Myocyte (in vitro differentiated cells): Measurements from ENCODE around the gene SMO. TPM values are rescaled to one million over a fixed set of nuclear protein-coding genes. Genes with fewer than 3 reads are reported as not detected.

Experiments used
- DNase-seq: peaks from one replicate; pipeline ENCODE4 v3.0.0-alpha.2; 2012; ENCODE audit warnings: low read depth
- polyA plus RNA-seq: library from polyadenylated mRNA; unstranded; fragments of >200 nt; gene quantifications from one replicate; pipeline ENCODE4 v1.2.1, GENCODE V29; 2012; ENCODE audit warnings: missing spikeins
- total RNA-seq: library from RNA; depleted of rRNA; stranded (reverse); fragments of >200 nt; gene quantifications from 2 replicates; pipeline ENCODE4 v1.2.3, GENCODE V29; 2014

Gene SMO
- total RNA-seq = 2.2 and 4.3 TPM in 2 replicates
- 9.3 TPM for polyA plus RNA-seq

DNA sequence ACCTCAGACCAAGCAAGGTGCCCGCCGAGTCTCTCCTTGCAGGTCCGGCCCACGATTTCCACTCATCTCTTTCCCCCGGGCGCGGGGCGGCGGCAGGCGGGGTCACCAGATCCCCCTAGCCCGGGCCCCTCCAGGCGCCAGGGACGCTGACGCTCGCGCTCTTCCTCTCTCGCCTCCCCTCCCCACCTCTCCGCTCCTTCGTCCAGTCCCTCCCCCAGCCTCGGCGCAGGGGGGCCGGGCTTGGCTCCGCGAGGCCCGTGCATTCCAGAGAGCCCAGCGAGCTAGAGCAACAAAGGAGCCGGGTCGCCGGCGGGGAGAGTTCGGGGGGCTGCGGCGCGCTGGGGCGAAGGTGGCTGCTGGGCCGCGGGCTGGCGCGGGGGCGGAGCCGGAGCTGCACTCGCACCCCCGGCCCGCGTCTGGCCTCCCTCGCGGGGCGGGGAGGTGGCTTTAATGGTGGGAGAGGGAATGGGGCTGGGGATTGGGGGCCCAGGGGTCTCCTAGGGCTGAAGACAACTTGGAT is at the start of gene SMO:
Gene SMO, plus strand, starts transcription at position 262 of the 520 bp plus-strand sequence. CDS start 519 bp downstream, outside the sequence.
- peak; percentile 33 for DNase-seq

DNA sequence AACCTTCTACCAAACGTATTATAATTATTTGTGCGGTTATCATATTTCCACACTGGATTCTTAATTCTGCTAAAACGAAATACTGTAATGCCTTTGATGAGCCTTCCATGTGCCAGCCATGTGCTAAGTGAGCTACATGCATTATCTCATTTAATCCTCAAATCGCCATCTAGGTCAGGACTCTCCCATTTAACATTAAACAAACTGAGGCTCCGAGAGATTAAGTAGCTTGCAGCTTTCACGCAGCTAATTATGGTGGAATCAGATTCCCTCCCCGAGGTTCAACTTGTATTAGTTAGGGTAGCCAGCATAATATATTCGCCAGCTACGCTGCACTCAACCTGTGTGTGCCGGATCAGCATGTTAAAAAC is 44.7 kb upstream of the SMO start:
- no peak for DNase-seq

GRCh38 chr7:129144095-129144833 is 44.2 kb upstream of the SMO start, which contains the start of gene TSPAN33:
TSS of gene TSPAN33 (plus strand) at chr7:129144707. CDS start at chr7:129144981, 274 bp downstream.
- DNase-seq = peak; percentile 98

GRCh38 chr7:129144834-129145668 is 43.4 kb upstream of the SMO start:
- DNase-seq = no peak

DNA sequence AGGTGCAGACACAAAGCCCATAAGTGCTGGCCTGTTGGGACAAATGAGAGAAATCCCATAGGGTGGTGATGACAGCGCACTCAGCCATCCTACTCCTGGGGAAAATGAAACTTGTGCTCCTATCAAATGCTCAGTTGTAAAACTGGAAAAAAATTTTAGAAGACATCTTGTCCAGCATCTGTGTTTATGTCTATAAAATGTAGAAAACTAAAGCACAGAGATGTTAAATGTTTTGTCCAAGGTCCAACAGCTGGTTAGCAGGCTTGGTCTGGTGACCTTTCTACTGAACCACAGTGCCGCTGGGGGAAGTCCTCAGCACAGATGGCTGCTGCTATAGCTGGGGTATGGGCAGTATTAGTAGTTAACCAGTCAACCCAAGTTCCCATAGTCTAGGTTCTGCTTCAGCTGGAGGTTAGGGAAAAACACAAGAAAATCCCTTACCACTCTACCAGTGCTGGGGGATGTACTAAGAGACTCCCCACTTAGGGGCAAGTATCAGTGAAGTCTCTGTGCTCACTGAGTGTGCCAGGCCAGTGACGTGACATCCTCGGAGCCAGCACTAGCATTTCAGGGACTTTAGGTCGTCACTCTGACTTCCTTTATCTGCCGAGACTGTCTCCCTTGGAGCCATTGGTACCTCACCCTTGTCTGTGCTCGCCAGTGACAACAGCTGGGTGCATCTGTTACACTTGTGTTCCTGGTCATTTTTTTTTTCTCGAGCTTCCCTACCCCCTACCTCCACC is 42.0 kb upstream of the SMO start:
- peak; percentile 48 for DNase-seq

DNA sequence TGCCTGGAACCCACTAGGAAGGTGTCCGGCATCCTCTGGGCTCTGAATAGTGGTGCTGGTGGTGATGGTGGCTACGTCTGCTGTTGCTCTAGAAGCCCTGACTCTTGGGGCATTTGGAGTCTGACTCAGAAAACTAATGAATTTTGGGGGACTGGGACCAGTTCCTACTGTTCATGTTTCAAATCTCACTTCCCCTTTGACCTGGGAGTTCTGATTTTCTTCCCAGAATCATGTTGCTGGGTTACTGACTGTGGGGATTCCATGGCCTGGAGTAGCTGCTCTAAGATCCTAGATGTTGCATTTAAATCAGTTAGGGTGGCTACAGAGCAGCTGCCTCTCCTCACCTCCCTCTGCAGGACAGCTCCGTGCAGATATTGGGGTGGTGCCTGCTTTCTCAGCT is 40.7 kb upstream of the SMO start:
- peak; percentile 39 for DNase-seq

- DNase-seq = no peak
Measured at GRCh38 chr7:129149511-129149910, 38.9 kb upstream of the SMO start.

DNA sequence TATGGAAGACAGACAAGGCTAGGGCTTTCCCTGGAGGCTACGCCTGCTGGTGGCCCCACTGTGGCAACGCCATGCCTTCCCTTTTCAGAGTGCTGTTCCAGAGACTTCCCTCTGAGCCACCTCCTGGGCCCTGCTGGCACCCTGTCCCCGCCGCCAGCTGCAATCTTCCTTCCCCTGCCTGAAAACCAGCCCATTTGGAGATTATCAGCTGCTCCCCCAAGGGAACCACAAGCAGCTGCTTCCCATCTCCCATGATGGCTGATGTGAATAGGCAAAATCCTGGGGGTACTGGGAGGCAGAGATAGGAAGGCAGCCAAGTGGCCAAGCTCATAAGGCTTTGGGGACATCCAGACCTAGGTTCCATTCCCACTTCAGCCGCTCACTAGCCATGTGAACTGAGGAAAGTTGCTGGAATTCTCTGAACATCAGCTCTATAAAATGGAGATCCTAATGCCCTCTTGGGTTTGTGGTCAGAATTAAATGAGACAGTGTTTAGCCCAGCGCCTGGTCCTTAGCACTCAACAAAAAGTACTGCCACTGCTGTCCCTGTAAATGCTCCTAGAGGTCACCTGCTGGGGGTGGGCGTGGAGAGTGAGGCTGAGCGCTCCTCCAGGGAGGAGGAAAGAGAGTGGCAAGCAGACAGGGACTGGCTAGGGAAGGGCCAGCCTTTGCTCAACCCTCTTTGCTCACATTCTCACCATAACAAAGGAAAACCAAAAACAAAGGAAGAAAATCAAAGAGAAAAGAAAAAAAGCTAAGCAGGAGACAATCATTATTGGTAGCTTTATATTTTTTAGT is 38.0 kb upstream of the SMO start:
- peak; percentile 93 for DNase-seq

- no peak for DNase-seq
Measured at GRCh38 chr7:129157651-129158050, 30.8 kb upstream of the SMO start.

DNA sequence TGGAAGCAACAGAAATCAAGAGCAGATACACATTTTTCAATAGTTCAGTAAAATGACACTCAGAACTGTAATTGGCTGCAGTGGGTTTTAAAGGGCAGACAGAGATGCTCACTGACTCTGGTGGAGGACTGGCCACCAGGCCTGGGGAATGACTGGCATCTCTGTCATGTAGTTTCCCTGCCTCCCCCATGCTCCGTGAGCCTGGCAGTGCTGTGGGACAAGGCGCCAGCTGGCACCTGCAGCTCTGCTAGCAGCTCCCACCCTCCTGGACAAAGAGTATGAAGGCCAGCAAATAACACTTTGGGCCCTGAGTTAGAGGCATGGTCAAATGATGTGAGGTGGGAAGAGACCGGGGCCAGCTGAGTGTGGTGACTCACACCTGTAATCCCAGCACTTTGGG is 28.9 kb upstream of the SMO start:
- DNase-seq = peak; percentile 41

GRCh38 chr7:129160161-129160905 is 28.1 kb upstream of the SMO start:
- DNase-seq = peak; percentile 53

GRCh38 chr7:129161524-129162225 is 26.8 kb upstream of the SMO start:
- DNase-seq = no peak

DNA sequence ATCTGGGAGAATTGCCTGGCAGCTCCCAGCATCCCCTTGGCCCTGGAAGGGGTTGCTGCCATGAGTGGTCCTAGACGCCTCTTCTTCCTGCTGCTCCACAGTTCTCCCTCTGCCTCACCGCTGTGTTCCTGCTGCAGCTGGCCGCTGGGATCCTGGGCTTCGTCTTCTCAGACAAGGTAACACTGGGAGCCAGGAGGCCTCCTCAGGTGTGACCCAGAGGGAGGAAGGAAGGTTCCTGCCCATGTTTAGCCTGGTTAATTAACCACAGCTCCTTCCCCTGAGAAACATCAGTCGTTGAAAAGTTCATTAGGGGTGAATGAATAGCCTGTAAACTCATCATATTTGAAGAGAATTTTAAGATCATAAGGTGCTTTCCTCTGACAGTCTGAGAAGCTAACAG is 25.7 kb upstream of the SMO start:
- DNase-seq = no peak

DNA sequence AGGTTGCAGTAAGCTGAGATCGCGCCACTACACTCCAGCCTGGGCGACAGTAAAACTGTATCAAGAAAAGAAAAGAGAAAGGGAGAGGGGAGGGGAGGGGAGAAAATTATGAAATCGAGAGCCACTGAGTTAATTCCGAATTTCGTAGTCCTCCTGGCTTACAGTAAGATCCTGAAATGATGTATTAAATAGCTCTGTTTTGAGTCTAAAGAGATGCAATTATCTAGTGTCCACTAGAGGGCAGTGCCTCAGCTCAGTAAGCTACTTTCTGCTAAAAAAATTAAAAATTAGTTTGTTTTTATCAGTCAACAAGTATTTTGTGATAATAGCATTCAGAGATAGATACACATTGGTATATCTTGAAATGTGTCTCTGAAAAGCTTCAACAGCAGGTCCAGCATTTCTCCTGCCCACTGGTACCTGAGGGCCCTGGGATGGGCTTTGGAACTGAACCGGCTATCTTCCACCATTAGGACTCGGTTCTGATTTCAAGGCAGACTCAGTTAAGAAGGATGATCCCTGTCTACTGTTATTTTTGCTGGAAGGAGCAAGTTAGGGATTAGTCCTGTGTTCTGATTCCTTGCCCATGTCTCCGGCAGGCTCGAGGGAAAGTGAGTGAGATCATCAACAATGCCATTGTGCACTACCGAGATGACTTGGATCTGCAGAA is 24.4 kb upstream of the SMO start:
- DNase-seq = peak; percentile 66

- DNase-seq = no peak
Measured at GRCh38 chr7:129166745-129167144, 21.7 kb upstream of the SMO start.

- no peak for DNase-seq
Measured at GRCh38 chr7:129167817-129168216, 20.6 kb upstream of the SMO start.

DNA sequence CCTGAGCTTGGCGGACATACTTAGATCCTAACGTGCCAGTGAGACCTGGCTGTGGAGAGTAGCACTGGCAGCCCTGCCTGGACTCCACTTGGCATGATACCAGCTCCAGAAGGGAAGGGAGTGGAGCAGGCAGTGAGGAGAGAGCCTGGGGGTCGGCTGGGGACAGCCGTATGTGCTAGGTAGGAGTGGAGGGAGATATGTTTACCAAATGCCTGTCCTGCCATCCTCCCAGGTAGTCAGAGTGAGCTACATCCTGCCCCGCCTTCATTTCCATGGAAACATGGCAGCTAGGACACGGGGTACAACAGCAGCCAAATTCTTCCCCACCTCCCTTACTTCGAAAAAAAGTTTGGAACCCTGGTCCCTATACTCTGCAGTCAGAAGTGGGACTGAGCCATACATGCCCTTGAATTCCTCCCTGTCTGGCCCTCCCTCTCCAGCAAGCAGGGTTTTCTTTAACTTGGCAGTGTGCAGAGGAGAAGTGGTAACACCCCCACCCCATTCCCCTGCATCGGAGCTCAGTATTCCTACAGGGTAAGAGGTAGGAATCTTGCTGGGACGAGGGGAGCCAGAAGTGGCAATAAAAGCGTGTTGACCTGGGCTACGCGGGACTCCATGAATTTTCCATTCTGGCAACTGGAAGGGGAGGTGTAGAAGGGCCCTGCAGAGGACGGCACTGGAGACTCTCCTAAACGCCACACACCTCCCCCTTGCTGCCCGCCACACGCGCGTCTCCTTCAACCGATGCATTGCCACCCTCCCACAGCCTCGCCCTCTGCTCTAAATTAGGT is 20.0 kb upstream of the SMO start:
- DNase-seq = no peak

- DNase-seq = no peak
Measured at GRCh38 chr7:129169171-129169671, 19.2 kb upstream of the SMO start.
